Measurements from ENCODE around the gene GULP1. TPM values are rescaled to one million over a fixed set of nuclear protein-coding genes. Genes with fewer than 3 reads are reported as not detected.

The GULP1 gene
- total and polyA plus RNA-seq, 10 of the 15 experiments (the other 5 are each of a cell fraction or from before 2014, with no cell fraction given): 0.02 to 1.3 (median 0.15) TPM; not detected in 5

DNA sequence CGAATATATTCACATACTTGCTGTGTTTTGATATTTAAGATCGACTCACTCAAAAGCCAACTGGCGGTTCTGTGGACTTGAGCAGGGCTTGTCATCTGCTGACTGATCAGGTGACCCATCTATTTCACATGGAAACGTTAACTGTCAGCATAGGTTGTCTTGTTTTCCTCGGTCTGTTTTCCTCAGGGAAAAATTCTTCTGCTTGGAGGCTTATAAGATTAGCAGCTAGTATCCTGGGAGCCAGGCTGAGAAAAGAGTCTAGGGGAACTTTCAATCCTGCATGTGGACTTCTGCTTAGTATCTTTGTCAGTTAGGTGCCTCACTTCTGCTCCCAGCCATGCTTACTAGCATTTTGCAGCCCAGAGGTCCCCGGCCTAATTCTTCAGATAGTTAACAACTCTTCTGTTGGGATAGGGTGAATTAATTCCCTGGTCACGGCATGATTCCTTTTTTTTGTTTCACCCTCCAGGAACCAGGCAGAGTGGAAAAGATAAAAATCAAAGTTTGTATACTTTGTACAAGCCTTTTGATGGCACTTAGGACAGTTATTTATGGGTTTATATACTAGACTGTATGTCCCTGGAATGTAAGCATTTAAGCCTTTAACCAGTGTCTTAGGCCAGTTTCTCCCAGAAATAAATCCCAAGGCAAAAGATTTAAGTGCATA is 226.0 kb downstream of the GULP1 start (continued):
- TF ChIP-seq, protein P1, sequence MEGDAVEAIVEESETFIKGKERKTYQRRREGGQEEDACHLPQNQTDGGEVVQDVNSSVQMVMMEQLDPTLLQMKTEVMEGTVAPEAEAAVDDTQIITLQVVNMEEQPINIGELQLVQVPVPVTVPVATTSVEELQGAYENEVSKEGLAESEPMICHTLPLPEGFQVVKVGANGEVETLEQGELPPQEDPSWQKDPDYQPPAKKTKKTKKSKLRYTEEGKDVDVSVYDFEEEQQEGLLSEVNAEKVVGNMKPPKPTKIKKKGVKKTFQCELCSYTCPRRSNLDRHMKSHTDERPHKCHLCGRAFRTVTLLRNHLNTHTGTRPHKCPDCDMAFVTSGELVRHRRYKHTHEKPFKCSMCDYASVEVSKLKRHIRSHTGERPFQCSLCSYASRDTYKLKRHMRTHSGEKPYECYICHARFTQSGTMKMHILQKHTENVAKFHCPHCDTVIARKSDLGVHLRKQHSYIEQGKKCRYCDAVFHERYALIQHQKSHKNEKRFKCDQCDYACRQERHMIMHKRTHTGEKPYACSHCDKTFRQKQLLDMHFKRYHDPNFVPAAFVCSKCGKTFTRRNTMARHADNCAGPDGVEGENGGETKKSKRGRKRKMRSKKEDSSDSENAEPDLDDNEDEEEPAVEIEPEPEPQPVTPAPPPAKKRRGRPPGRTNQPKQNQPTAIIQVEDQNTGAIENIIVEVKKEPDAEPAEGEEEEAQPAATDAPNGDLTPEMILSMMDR (IDR thresholded peaks at IDR 0.05 in 2 of 3, conservative IDR thresholded peaks at IDR 0.05 in 1 of 3; ENCODE audit: control insufficient read depth in 2 of 3, extremely low read depth in 1 of 3, insufficient read depth in 1 of 3, low read depth in 3 of 3, low read length in 3 of 3): no peak
- TF ChIP-seq EGR1 (IDR thresholded peaks at IDR 0.05; ENCODE audit: borderline replicate concordance in 1 of 2, low read depth in 2 of 2, low read length in 2 of 2) (no peak), IRF4 (IDR thresholded peaks at IDR 0.05; ENCODE audit: low read depth, low read length) (no peak), CBX5 (IDR thresholded peaks at IDR 0.05; ENCODE audit: low read depth) (no peak), CHD1 (IDR thresholded peaks at IDR 0.05; ENCODE audit: low read depth, low read length) (no peak), EZH2 (IDR thresholded peaks at IDR 0.05; ENCODE audit: borderline replicate concordance, control insufficient read depth, low read depth, low read length) (no peak), LARP7 (IDR thresholded peaks at IDR 0.05) (no peak), BACH1 (IDR thresholded peaks at IDR 0.05; ENCODE audit: borderline replicate concordance) (no peak), ZBED1 (IDR thresholded peaks at IDR 0.05; ENCODE audit: borderline replicate concordance) (no peak), NBN (IDR thresholded peaks at IDR 0.05) (no peak), POLR2A (IDR thresholded peaks at IDR 0.05; ENCODE audit: low read depth, low read length) (no peak)
- TF ChIP-seq, protein P2, sequence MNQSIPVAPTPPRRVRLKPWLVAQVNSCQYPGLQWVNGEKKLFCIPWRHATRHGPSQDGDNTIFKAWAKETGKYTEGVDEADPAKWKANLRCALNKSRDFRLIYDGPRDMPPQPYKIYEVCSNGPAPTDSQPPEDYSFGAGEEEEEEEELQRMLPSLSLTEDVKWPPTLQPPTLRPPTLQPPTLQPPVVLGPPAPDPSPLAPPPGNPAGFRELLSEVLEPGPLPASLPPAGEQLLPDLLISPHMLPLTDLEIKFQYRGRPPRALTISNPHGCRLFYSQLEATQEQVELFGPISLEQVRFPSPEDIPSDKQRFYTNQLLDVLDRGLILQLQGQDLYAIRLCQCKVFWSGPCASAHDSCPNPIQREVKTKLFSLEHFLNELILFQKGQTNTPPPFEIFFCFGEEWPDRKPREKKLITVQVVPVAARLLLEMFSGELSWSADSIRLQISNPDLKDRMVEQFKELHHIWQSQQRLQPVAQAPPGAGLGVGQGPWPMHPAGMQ (IDR thresholded peaks at IDR 0.05; ENCODE audit: borderline replicate concordance): no peak
- TF ChIP-seq, protein P3, sequence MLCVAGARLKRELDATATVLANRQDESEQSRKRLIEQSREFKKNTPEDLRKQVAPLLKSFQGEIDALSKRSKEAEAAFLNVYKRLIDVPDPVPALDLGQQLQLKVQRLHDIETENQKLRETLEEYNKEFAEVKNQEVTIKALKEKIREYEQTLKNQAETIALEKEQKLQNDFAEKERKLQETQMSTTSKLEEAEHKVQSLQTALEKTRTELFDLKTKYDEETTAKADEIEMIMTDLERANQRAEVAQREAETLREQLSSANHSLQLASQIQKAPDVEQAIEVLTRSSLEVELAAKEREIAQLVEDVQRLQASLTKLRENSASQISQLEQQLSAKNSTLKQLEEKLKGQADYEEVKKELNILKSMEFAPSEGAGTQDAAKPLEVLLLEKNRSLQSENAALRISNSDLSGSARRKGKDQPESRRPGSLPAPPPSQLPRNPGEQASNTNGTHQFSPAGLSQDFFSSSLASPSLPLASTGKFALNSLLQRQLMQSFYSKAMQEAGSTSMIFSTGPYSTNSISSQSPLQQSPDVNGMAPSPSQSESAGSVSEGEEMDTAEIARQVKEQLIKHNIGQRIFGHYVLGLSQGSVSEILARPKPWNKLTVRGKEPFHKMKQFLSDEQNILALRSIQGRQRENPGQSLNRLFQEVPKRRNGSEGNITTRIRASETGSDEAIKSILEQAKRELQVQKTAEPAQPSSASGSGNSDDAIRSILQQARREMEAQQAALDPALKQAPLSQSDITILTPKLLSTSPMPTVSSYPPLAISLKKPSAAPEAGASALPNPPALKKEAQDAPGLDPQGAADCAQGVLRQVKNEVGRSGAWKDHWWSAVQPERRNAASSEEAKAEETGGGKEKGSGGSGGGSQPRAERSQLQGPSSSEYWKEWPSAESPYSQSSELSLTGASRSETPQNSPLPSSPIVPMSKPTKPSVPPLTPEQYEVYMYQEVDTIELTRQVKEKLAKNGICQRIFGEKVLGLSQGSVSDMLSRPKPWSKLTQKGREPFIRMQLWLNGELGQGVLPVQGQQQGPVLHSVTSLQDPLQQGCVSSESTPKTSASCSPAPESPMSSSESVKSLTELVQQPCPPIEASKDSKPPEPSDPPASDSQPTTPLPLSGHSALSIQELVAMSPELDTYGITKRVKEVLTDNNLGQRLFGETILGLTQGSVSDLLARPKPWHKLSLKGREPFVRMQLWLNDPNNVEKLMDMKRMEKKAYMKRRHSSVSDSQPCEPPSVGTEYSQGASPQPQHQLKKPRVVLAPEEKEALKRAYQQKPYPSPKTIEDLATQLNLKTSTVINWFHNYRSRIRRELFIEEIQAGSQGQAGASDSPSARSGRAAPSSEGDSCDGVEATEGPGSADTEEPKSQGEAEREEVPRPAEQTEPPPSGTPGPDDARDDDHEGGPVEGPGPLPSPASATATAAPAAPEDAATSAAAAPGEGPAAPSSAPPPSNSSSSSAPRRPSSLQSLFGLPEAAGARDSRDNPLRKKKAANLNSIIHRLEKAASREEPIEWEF (IDR thresholded peaks at IDR 0.05; ENCODE audit: insufficient replicate concordance, low read depth, low read length): no peak
